ENCODE results near the gene HOXA4.
A peak's percentile ranks its signal among the peaks of the same experiment; 100 is the strongest.

Gene HOXA4

DNA sequence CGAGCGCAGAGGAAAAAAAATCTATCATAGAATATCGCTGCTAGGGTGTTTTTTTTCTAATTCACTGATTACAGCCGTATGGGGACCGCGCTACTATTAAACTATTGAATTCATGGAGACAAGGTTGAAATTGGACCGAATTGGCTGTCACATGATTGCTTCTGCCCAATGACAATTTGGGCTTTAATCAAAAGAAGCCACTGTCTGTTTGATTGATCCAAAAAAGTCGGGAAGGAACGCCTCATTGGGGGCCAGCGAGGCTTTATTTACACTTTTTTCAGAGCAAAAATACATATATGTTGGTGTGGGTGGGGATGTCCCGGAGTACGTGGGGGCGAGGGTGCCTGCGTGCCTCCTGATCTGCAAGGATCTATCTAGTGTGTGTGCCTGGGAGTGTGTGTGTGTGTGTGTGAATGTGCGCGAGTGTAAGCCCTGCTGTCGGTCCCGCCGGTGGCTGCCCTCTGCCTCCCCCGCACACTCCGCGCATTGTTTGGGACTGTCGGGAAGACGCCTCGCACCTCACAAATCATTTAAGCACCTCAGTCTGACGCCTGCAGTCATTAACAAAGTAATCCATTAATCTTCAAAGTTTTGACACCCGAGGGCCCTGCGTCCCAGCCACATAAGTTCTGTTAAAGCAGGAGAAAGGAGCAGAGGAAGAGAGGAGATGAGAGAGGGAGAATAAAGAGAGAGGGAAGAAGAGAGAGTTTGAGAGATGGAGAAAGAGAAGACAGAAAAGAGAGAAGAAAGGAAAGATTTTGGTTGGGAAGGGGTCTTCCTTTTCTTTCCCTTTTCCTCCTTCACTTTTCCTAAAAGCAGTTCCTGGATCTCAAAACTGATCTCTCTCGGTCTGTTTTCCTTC, 27.7 kb downstream of the HOXA4 start, which contains the start of gene HOXA2:
HOXA2 (minus strand) TSS at position 103 of the 862 bp plus-strand sequence. CDS start 183 bp downstream, outside the sequence.
- DNase-seq = peak; percentile 37

DNA sequence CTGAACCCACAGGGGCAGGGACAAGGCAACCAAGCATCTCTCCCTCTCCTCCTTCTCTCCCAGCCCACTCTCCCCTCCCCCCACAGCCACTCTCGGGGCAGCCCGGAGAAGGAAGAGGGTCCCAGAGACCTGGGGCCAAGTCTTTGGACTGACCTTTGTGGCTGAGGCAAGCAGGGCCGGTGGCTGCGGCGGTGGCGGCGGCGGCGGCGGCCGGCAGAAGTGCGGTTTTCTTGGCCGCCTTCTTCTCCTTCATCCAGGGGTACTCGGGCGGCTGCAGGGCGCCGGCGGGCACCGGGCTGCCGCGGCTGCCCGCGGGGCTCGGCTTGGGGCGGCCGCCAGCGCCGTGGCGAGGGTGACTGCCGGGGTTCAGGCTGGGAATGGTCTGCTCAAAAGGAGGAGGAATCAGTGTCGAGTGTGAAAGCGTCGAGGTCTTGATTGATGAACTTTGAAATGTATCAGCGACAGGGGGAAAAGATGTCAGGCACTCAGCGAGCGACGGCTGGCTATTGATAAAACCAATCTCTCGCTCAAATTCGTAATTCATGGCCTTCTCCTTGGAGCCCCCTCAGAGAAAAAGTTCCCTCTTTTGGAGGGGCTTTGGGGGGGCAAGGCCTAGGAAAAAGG, 28.5 kb downstream of the HOXA4 start:
- DNase-seq = peak; percentile 41

DNA sequence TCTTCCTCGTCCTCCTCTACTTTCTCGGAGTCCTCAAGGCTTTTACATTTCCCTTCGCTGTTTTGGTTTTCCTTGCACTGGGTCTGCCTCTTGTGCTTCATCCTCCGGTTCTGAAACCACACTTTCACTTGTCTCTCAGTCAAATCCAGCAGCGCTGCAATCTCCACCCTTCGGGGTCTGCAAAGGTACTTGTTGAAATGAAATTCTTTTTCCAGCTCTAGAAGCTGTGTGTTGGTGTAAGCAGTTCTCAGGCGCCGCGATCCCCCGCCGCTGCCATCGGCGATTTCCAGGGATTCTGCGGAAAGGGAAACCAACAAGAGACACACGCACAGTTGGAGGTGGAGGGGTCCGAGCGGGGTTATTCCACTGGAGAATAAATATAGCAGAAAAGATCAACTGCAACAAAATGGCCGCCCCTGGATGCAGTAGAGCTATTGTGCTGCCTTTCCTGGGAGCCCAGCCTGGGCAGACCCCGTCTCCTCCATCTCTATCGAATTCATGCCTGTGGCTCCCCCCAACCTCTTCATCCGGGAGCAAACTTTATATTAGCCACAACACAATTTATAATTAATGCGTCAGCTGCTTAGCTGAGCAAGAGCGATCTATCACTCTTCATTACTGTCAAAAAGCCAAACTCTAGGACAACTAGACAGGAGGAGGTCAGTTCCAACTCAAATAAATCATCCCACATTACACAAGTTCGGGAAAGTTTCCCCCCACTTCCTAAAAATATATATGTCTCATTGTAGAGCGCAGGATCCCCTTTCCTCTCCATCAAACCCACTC, 29.2 kb downstream of the HOXA4 start:
- DNase-seq = peak; percentile 35

DNA sequence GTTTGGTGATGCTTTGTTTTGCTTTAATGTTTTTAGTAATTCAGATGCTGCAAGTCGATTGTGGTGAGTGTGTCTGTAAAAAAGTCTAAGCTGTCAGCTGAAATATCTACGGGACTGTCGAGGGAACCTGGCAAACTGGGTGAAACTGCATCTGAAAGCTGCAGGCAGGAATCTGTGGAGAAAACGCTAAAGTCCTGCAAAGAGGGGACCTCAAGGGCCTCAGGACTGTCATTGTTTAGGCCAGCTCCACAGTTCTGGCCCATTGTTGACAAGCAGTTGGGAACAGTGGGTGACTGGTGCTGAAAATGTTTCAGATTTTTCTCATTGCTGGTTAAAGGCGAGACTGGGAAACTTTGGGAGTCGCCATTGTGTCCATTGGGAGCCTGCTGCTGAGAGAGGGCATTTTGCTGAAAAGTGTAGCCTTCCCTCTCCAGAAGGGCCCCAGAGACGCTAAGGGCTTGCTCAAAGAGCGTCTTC, 29.8 kb downstream of the HOXA4 start:
- DNase-seq = no peak

DNA sequence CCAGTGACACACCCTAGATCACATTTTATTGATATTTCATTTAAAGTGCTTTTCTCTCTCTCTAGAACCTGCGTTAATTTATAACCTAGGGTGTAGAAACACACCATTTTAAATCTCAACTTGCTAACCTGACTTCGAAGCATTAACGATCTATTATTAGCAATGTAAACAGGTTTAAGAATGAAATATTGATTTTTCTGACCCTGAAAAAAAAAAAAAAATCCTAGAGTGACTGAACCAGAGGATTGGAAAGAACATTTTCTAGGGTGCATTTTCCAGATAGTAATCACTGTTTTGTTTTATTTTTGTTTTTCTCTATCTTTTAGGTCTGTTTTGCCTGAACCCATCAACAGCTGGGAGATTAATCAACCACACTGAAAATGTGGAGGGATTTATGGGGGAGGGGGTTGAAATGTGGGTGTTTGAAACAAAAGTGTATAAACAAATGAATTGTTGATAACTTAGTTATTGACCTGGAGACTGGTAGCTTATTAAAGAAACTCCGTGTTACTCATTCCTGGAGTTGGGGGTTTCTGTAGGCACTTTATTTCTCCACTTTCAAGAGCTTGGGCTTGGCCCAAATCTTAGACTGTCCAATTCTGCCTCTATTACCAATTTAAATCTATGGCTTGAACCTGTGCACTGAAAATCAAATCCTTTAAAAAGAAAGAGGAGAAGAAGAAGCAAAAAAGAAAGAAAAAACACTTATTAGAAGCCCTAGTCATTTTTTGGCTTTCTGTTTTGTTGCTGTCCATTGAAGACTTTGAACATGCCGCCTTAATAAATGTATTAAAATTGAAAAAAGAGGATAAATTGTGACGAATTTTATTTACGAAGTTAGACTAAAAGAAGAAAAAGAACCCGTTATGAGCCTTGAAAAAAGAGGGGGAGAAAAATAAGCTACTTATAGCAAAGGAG, 30.8 kb downstream of the HOXA4 start:
- DNase-seq = no peak

DNA sequence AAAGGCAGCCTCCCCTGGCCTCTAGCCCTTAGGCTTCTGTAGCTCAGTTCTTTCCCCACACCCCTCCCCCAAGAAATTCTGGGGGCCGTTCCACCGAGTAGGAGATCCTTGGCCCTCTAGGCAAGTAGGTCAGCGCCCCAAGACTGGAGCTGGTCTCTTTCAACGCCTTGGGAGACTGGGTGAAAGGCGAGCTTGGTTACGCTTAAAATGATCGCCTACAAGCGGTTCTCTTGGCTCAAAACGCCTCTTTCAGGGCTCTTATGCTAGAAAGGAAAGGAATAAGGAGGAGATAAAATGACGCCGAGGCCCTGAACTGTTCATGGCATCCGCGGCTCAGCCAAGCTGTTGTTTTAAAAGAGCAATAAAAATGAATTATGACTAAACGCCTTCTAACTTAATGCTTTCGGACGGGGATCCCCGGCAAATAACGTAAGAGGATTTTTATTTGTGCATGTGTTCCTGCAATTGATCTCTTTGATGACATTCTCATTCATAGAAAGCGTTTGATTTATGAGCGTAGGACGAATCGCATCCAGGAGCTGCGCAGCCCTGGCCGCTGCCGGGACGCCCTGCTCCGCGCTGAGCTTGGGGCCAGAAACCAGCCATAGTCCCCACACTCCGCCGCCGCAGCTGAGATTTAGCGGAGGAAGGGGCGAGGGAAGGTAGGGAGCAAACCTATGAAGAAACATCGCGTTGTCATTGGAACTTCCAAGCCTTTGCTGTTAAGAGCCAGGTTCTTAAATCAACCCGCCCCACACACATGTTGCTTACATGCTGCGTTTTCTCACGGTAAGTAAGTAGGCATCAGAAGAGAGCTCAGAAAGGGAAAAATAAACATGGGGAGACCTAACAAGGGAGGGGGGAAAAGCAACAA, 31.7 kb downstream of the HOXA4 start:
- peak; percentile 54 for DNase-seq

DNA sequence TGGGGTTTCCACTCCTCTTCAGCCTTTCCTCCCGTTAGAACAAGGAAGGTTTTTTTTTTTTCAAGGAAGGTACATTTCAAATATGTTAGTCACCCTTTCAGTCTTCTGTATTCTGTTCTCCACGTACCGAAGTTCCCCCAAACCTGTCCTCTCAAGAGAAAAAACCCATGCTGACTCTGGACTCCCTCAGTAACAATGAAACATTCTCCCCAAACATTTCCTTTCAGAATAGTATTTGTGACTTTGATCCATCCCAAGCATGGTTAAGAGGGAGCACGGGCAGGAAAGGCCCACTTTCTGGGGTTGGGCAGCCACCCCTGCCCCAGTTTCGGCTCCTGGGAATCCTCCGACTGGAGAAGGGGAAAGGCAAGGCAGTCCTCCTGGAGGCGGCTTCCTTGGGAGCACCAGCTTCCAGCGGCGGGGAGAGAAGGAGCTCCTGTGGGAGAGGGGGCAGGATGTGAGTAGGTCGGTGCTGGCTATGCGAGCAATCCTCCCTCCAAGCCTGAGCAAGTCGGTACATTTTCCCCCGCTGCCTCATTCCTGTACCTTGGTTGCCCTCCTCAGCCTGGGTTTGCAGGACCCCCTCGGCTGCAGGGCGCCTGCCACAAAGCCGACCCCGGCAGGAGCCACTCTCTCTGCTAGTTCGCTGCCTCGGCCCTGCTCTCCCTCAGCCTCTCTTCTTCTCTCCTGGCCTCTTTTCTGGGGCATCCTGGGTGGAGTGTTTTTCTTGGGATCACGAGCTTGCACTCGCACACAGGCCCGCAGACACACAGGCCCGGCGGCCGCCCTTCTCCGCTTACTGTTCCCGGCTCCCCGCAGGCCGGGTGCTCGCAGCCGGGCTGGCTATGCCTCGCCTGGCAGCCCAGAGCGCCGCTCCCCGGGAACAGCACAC, 32.6 kb downstream of the HOXA4 start:
- no peak for DNase-seq

DNA sequence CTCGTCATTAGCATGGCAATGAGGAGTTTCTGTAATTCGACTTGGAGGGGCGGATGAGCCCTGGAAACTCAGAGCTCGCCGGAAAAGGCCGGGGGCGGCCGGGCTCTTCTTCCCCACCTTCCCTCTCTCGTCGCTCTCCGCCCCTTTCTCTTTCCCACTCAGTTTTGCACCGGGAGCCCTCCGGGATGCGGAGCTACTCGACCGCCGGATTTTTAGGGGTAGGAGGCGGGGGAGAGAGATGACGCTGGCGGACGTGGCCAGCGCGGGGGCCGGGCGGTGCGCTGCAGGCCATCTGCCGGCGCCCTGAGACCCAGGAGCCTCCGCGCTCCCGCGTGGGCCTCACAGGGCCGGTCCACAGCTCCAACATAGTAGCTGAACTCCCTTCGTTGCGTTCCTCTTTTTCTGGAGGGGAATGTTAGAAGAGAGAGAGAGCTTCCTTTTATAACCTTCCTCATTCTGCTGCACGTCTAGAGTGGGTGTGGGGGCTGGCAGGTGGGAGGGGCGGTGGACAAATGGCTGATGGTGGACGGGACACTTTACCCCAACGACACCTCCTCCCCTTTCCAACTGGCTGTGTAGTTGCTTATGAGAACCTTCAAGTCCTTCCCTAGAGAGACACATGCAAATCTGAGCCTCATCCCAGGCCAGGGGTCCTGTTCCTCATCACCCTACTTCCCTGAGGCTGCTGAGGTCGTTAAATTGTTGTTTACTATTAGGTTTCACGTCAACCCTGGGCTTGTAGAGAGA, 33.6 kb downstream of the HOXA4 start:
- peak; percentile 72 for DNase-seq

DNA sequence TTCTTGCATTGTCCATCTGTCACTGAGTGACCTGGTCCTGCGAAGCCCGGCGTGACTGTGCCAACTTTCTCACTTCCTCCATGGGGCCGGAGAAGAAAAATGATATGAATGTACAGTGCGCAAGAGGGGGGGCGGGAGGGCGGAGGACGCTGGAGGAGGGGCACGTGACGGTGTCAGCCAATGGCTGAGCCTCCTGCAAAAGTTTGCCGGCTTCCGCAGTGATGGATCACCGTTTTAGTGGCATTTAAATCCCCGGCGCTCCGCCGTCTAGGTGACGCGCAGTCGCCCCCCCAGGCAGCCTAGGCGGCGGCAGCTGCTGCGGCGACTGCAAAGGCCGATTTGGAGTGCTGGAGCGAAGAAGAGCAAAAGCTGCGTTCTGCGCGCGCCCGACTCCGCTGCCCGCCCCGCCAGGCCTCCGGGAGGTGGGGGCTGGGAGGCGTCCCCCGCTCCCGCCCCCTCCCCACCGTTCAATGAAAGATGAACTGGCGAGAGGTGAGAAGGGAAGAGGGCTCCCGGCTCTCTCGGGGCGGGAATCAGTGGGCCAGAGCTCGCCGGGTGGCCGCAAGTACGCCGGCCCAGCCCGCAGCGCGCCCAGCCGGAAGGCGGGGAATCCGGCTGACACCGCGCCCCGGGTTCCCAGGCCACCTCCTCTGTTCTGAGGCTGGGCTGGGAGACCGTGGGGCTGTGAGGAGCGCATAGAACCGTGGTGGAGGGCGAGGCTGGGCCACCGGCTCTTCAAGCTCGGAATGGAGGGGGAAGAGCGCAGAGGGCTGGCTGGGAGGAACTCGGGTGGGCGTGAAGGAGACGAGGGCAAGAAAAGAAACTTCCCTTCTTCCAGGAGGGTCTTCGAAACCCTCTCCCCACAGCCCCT, 34.4 kb downstream of the HOXA4 start, which contains the start of gene HOXA1:
HOXA1 (minus strand) TSS at position 104 of the 871 bp plus-strand sequence; CDS start at position 16, 88 bp downstream.
- DNase-seq = peak; percentile 90

DNA sequence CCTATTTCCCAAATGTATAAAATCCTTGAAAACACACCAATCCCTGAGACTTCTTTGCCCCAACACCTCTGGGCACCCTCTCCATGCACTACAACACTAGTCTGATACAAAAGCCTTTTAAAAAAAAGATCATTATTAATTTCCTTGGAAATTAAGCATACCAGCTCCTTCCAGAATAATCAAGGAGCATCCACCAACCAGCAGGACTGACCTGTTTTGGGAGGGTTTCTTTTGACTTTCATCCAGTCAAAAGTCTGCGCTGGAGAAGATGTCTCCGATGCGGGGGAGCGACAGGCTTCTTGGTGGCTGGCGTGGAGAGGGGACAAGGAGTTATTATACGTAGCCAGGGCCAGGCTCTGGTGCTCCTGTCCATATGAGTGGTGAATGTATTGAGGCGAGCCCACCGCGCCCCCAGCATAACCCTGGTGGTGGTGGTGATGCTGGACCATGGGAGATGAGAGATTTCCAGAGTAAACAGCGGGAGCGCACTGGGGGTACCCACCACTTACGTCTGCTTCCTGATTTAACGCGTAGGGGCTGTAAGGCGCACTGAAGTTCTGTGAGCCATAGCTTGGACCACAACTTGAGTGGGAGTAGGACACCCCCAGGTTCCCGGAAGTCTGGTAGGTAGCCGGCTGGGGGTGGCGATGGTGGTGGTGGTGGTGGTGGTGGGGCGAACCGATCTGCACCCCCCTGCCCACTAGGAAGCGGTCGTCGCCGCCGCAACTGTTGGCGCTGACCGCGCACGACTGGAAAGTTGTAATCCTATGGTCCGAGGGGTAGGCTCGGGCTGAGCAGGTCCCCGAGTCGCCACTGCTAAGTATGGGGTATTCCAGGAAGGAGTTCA, 35.3 kb downstream of the HOXA4 start:
- DNase-seq = no peak

DNA sequence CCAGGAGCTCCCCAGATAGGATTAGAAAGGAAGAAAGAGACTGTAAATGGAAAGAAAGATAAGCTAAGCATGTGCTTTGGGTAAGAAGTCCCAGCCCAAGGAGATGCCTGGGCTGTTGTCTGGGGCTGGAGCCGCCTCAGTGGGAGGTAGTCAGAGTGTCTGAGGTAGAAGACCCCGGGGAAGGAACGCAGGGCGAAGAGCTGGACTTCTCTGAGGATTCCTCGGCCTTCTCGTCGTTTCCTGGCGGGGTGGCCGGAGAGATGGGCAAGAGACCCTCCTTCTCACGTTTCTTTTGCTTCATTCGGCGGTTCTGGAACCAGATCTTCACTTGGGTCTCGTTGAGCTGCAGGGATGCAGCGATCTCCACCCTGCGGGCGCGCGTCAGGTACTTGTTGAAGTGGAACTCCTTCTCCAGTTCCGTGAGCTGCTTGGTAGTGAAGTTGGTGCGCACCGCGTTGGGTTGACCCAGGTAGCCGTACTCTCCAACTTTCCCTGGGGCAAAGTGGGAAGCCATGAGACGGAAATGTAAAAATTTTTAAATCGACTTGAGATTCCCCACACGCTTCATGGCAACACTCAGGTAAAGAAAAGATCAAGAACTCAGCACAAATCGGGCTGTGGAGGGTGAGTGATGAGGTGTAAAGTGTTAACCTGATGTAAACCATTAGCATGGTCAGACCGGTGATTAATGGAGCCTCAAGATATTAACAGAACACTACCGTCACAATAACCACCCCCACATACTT, 36.1 kb downstream of the HOXA4 start:
- no peak for DNase-seq

DNA sequence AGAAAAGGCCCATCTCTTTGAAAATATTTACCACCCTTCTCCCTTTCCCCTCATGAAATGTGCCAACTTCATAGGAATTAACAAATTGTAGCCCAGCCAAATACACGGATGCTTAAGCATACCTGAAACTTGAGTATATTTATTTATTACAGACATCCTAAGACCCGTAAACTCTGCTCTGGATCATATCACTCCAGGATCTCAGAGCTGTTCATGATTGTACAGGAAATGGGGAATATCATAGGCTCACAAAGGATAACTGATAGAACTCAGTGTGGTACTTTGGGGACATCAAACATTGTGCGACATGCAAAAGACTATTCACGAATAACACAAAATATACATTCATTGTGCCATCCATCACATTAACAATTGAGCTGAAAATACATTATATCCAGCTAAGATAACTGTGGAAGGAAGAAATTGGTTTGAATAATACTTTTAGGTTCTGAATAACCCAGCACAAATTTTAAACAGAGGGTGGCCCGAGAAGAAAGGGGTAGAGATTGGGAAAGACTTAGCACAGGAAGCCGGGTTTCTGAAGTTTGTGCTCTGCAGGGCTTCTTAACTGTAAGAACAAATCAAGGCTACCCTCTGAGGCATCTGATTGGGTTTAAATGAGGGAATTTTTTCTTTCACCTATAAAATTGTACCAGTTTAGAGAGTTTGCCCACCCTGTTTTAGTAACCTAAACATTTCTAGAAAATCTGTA, 37.2 kb downstream of the HOXA4 start:
- DNase-seq = no peak

DNA sequence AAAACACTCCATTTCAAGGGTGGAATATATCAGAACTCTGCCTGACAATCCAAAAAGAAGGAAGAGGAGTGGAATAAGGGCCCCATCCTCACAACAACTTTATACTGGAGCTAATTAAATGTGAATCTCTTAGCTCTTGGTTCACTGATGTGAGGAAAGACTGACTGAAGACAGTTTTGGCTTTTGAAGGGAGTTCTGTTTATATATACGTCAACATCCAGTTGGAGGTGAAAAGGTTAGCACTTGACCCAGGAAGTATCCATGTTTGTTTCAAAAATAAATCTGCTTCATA, 37.8 kb downstream of the HOXA4 start:
- DNase-seq = no peak

DNA sequence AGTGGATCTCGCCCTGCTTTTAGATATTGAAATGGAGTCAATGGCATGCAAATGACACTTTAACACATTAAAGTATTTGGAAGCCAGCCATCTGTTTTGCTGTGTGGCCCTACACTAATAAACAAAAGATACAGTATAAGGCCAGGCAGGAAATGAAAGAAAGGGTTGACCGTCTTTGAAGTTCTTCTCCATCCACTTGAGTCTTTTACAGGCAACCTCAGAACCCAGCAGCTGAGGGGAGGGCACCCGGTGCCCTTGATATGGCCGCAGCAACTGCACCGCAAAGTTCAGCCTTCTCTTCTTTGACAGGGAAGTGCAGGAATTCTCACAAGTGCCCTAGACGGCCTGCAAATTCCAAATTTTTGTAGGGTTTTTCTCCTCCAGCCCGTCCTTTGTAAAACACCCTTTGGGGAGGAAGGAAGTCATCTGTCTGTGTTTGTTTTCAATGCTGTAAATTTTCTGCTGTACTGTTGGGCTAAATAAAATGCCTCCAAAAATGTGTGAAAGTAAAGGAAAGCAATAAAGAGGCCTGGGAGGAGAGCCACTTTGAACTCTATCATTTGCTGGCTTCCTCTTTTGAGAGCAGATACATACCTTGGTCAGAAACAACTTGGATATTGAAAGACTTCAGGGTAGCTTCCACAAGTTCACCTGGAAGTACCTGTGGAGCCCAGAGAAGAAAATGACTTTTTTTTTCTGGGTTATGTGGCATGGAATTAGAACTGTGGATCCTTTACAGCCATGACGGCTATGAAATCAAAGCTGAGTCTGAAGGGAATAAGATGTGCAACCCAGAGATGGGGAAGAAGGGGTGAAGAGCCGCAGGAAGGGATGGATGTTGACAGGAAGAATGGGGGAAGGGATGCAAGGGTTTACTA, 38.4 kb downstream of the HOXA4 start:
- DNase-seq = no peak

DNA sequence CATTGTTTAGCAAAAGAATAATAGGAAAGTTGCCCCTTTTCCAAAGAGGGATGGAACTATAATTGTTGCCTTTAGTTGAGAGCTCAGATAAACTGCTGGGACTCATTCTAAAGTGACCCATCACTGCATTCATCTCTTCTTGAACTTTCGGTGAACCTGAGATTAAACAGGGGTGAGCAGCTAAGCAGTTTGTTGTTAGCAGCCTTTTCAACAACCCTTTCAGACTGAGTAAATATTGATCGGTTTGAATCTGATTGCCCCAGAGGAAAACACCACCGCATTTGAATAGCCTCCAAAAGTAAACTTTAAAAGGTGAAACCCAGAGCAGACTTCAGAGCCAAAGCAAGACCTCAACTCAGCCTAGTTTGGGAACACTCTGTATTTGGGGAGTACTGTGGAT, 39.5 kb downstream of the HOXA4 start:
- DNase-seq = no peak

Measured in left hindlimb (tissue), 1 donor.